Sigmoid colon (tissue), 7 donors: Measurements from ENCODE around the gene WDR1. TPM values are rescaled to one million over a fixed set of nuclear protein-coding genes. Genes with fewer than 3 reads are reported as not detected.

ENCODE experiments used
- DNase-seq: peaks from one replicate; pipeline ENCODE4 v3.0.0-alpha.2; 2019
- H3K27ac ChIP-seq, 4 donors: fragments of 200-600 bp; sonication (generic); one replicate each; pipeline ENCODE4 v1.5.1; 2016 to 2019; ENCODE audit warnings: mild to moderate bottlenecking in 1 of 4
- H3K27me3 ChIP-seq, 3 donors: fragments of 200-600 bp; sonication (generic); one replicate each; pipeline ENCODE4 v1.5.1; 2019; ENCODE audit warnings: mild to moderate bottlenecking in 1 of 3
- H3K36me3 ChIP-seq, 4 donors: fragments of 200-600 bp; sonication (generic); one replicate each; pipeline ENCODE4 v1.5.1; 2016 to 2019
- H3K4me1 ChIP-seq, 4 donors: fragments of 200-600 bp; sonication (generic); one replicate each; pipeline ENCODE4 v1.5.1; 2017 to 2019
- H3K4me3 ChIP-seq, 4 donors: fragments of 200-600 bp; sonication (generic); one replicate each; pipeline ENCODE4 v1.5.1; 2017 to 2019; ENCODE audit warnings: mild to moderate bottlenecking in 2 of 4, moderate library complexity in 1 of 4
- H3K9me3 ChIP-seq, 4 donors: fragments of 200-600 bp in 3 of 4; sonication (generic) in 3 of 4; one replicate each; pipeline versions ENCODE4 v1.5.1 to v1.6.1; 2013 to 2019
- CTCF ChIP-seq, 4 experiments: fragments of 450-650 bp in 3 of 4; fragments of 200-600 bp in 1 of 4; IDR thresholded peaks; one replicate each; pipeline ENCODE4 v1.5.1; 2016 to 2019; ENCODE audit warnings: antibody characterized with exemption in 4 of 4, mild to moderate bottlenecking in 3 of 4, moderate library complexity in 2 of 4
- EP300 ChIP-seq, 4 donors: sonication (generic); formaldehyde crosslinking; IDR thresholded peaks; one replicate each; pipeline ENCODE4 v1.6.1; 2017; ENCODE audit warnings: antibody characterized with exemption in 4 of 4
- POLR2A ChIP-seq, 2 donors: fragments of 450-650 bp; IDR thresholded peaks; one replicate each; pipeline ENCODE4 v1.6.1; 2016; ENCODE audit warnings: antibody characterized with exemption in 2 of 2, mild to moderate bottlenecking in 2 of 2, moderate library complexity in 2 of 2
- POLR2AphosphoS5 ChIP-seq, 4 donors: sonication (generic); formaldehyde crosslinking; IDR thresholded peaks; one replicate each; pipeline ENCODE4 v1.6.1; 2017; ENCODE audit warnings: antibody characterized with exemption in 4 of 4
- WGBS, 2 donors: extraction: QIAGEN DNeasy Blood & Tissue Kit; methylation state at CpG; one replicate each; pipeline ENCODE4 v1.1.7; 2013; 5-methylcytosine and 5-hydroxymethylcytosine counted together
- intact Hi-C: fragments of 100-400 bp; cut with DNase I; formaldehyde crosslinking; loops from one replicate; pipeline ENCODE4 v1.15.1; 2023
- polyA plus RNA-seq, 3 donors: library from polyadenylated mRNA; stranded (reverse); fragments of 200-250 nt; gene quantifications; one replicate each; pipeline ENCODE4 v1.2.3, GENCODE V29; 2013
- total RNA-seq, 4 donors: library from RNA; depleted of rRNA; stranded (reverse); fragments of >200 nt; gene quantifications; one replicate each; pipeline ENCODE4 v1.1.0, GENCODE V29; 2016
- donor health status: healthy with polysubstance abuse.
- donor health status: Bipolar disorder and iron deficiency.
- donor health status: healthy.

The WDR1 gene
- total and polyA plus RNA-seq, 7 donors = 171 to 267 (median 240) TPM

GRCh38 chr4:10115797-10116568, 616 bp downstream of the WDR1 start:
- Histone ChIP-seq H3K4me3 (peak overlapping the region; percentile 71 to 94 (median 86)), H3K27ac (peak overlapping the region; percentile 90 to 98 (median 96)), H3K36me3 (peaks cover 13 to 41% (median 26%) of the 10 kb centered on the region in 4 donors), H3K4me1 (peaks cover 0 to 73% (median 67%) of the 10 kb centered on the region in 4 donors), H3K9me3 (no peaks in the 10 kb centered on the region), H3K27me3 (no peaks in the 10 kb centered on the region)
- intact Hi-C loops = loop anchor here (1.0 to 5.0 kb wide), 2 partner anchors 8 to 56 kb away; no protein-coding TSS in a partner anchor
- DNase-seq = no peak
- 1 to 2% methylated on average over 70 of the region's 70 CpGs for WGBS, 2 donors
- TF ChIP-seq POLR2A (IDR thresholded peaks at IDR 0.05) (peak in 1 of 2 donors; percentile 38), POLR2AphosphoS5 (IDR thresholded peaks at IDR 0.05) (peak in 3 of 4 donors; percentile 27 to 48 (median 40)), CTCF (IDR thresholded peaks at IDR 0.05) (no peak), EP300 (IDR thresholded peaks at IDR 0.05) (no peak)

DNA sequence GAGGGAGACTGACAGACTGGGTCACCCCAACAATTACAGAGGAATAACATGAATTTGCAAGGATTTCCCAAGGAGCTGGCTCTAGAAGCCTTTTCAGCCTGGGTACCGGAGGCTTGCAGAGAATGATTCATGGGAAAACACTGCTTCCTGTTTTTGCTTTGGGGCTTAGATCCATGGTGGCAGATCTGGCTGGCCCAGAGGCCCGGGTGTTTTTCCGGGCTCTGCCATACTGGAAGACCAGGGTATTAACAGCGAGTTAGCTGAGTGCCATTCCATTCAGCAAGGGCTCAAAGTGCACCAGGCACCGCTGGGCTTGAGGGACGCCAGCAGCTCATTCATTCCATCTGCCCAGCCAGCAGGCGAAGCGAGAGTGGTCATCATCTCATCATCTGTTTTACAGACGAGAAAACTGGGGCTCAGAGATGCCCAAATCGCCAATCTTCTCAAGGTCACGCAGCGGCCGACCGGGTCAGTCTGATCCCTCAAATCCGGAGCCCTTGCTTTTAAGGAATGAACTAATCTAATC, 1.3 kb downstream of the WDR1 start:
- Histone ChIP-seq H3K27me3 (no peaks in the 10 kb centered on the region), H3K4me3 (peak overlapping the region; percentile 71 to 94 (median 86)), H3K4me1 (peaks cover 0 to 80% (median 73%) of the 10 kb centered on the region in 4 donors), H3K36me3 (peaks cover 13 to 48% (median 29%) of the 10 kb centered on the region in 4 donors), H3K9me3 (no peaks in the 10 kb centered on the region), H3K27ac (peak overlapping the region; percentile 90 to 98 (median 96))
- TF ChIP-seq EP300 (IDR thresholded peaks at IDR 0.05) (no peak), POLR2AphosphoS5 (IDR thresholded peaks at IDR 0.05) (no peak), POLR2A (IDR thresholded peaks at IDR 0.05) (no peak), CTCF (IDR thresholded peaks at IDR 0.05) (no peak)
- WGBS, 2 donors = 14 to 37% methylated on average over 15 of the region's 15 CpGs
- no peak for DNase-seq
- intact Hi-C loops = loop anchor here (5.0 kb wide), 1 partner anchor 57 kb away; no protein-coding TSS in a partner anchor

- Histone ChIP-seq H3K27me3 (no peaks in the 10 kb centered on the region), H3K4me3 (peak overlapping the region; percentile 71 to 94 (median 86)), H3K27ac (peak overlapping the region; percentile 90 to 98 (median 96)), H3K4me1 (peaks cover 0 to 86% (median 80%) of the 10 kb centered on the region in 4 donors), H3K9me3 (no peaks in the 10 kb centered on the region), H3K36me3 (peaks cover 13 to 52% (median 32%) of the 10 kb centered on the region in 4 donors)
- no peak for DNase-seq
- intact Hi-C loops = loop anchor here (5.0 kb wide), 1 partner anchor 58 kb away; no protein-coding TSS in a partner anchor
- 79 to 81% methylated on average over 7 of the region's 7 CpGs for WGBS, 2 donors
- TF ChIP-seq POLR2AphosphoS5 (IDR thresholded peaks at IDR 0.05) (no peak), CTCF (IDR thresholded peaks at IDR 0.05) (no peak), POLR2A (IDR thresholded peaks at IDR 0.05) (no peak)
Observed at GRCh38 chr4:10114607-10115006, 2.0 kb downstream of the WDR1 start.

DNA sequence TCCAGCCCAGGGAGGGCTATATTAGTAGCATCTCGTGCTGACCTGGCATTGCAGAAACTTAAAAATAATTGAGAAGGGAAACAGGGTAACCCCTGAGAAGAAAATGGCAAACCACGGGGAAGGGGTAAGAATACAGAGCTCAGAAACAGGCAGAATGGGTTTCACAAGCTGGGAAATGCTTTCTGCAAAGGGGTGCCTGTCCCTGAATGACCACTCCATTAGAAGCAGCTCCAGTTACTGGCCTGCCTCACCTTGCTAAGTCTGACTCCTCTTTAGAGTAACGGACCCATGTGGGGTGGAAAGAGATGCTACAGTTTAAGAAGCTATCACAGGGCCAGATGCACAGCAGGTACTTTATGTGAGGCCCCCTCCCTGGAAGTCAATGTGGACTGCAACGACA, 2.5 kb downstream of the WDR1 start:
- DNase-seq = no peak
- 81 to 82% methylated on average over 4 of the region's 4 CpGs for WGBS, 2 donors
- intact Hi-C loops = no loop called here
- peak overlapping the region; percentile 90 to 98 (median 96) for H3K27ac ChIP-seq
- H3K4me3 ChIP-seq = peak overlapping the region in 1 of 4 donors; percentile 91
- peaks cover 0 to 86% (median 82%) of the 10 kb centered on the region in 4 donors for H3K4me1 ChIP-seq
- no peaks in the 10 kb centered on the region for H3K9me3 ChIP-seq
- H3K36me3 ChIP-seq = peaks cover 13 to 55% (median 32%) of the 10 kb centered on the region in 4 donors
- no peaks in the 10 kb centered on the region for H3K27me3 ChIP-seq
- no peak for TF ChIP-seq POLR2AphosphoS5 (IDR thresholded peaks at IDR 0.05)
- TF ChIP-seq EP300 (IDR thresholded peaks at IDR 0.05) = no peak
- no peak for TF ChIP-seq POLR2A (IDR thresholded peaks at IDR 0.05)
- no peak for TF ChIP-seq CTCF (IDR thresholded peaks at IDR 0.05)
